SW 1271 (cell line): Measurements from ENCODE around the gene PRDM16.
"Not testable (repeated sequence)": the region's sequence is repeated elsewhere in the genome, so short reads cannot be mapped to it uniquely, and the experiment has no call there.

Source experiments
- DNase-seq, 2 experiments: peaks; one replicate each; lab custom pipeline; 2025; lab: John Stamatoyannopoulos, UW

Gene PRDM16

DNA sequence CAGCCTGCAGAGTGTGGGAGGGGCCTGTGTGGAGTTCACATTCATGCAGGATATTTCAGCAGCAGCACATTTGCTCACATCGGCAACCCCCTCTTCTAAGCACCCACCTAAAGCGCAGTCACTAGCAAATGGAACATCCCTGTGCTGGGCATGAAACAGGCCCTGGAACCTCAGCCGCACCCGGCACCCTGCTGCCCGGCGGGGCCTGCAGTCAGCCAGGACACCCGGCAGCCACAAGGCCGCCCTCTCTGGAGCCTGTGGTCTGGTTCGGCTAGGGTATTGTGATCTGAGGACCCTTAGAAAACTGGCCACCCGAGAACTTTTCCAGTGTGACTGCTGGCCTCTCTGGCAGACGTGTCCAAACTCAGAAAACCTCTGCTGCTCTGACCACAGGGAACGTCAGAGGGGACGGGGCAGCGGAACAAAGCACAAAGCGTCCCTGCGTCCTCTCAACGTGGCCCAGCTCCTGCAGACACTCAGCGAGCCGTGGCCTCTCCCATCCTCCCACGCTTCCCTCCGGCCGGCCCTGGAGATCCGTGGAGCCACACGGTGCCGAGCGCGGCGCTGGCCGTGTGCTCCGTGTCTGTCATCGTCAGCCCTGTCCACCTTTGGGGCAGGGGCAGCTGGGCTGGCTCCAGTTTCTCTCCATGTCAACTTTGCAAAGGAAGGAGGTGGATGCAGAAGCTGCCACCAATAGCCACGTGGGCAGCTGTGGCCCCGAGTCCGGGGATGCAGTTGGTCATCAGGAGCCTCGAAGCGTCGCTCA, 209.6 kb downstream of the PRDM16 start:
- no peak for DNase-seq

DNA sequence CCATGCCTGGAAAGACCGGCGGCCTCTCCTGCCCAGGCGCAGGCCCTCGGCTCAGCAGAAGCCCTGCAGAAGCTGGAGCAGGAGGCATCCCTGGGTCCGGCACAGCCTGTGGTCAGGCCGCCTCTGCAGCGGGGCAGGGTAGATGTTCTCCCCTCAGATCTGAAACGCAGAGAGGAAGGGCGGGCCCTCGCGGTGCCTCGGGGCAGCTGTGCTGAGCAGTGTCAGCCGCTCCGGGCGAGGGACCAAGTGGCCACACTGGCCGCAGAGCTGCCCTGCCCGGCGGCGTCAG, 210.1 kb downstream of the PRDM16 start:
- no peak for DNase-seq

DNA sequence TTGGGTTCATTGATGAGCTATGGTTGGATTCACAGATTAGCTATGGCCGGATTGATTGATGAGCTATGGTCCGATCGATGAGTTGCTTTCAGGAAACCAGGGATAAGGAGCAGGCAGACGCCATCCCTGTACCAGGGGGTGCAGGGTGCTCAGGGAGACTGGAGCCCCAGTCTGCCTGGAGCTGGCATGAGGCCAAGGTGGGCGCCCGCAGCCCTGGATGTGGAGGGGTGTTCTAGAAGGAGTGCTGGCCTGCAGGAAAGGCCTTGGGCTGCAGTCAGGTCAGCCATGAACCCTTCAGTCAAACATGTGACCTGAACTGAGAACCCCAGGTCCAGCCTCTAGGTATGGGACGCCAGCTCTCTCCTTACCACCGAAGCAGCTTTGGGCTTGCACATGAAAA, 212.7 kb downstream of the PRDM16 start:
- no peak for DNase-seq

DNA sequence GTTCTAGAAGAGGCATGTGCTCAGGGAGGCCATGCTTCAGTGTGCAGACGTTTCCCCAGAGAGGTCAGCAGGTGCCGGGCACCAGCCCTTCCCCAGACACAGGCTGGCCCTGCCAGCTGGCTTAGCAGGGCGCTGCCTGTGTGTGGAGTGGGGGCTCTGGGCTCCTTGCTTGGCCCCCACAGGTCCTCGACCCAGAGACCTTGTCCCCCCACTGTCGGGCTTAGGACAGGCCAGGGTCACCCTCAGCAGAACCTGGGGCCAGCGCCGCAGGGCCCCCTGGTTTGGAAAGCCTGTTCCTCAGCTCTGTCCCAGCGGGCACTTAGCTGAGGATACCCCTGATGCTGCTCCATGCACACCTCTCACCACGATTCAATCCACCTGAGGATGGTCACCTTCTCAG, 213.2 kb downstream of the PRDM16 start:
- DNase-seq = no peak

GRCh38 chr1:3282656-3283430, 213.8 kb downstream of the PRDM16 start:
- no peak for DNase-seq

- no peak for DNase-seq
Measured at GRCh38 chr1:3283849-3284248, 214.8 kb downstream of the PRDM16 start.

DNA sequence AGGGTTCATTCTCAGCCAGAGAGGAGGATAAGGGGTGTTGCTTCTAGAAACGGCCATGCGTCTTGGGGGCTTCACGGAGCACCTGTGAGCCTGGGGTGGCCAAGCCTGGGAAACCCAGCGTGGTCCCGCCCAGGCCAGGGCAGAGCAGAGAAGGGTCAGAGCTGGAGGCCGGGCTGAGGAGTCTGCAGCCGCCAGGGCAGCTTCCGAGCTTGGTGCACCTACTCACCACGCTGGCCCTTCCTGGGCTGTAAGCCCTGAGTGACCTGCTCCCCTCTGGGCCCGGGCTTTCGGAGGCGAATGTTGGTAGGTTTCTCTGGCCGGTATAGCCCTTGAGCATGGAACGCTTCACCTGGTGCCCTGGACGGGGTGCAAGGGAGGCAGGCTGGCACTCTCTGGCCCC, 215.7 kb downstream of the PRDM16 start:
- no peak for DNase-seq

DNA sequence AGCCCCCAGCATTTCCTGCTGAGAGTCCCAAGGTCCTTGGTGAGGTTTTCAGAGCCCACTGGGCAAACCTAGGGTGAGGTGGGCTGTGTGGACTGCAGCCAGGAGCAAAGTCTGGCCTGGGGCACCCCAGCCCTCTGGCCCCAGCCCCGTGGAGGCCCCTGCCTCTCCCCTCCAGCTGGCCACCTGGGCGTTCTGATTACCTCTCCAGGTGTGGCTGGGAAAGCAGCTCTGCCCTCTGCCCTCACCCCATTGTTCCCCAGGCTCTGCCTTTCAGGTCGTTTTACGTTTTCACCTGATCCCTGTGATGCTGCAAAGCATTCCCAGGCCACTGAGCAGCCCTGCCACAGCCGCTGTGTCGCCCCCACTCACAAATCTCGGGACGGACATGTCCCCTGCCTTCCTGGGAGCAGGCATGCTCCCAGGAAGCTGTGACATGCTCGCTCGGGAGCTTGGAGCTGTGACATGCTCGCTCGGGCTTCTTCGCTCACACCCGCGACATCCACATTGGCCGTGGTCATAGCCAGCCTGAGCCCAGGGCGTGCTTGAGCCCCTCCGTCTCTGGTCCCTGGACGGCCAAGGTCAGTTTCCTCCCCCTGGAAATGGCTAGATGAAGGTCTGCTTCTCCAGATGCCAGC, 216.2 kb downstream of the PRDM16 start:
- no peak for DNase-seq

GRCh38 chr1:3287095-3287494, 218.1 kb downstream of the PRDM16 start:
- DNase-seq = not testable (repeated sequence)

DNA sequence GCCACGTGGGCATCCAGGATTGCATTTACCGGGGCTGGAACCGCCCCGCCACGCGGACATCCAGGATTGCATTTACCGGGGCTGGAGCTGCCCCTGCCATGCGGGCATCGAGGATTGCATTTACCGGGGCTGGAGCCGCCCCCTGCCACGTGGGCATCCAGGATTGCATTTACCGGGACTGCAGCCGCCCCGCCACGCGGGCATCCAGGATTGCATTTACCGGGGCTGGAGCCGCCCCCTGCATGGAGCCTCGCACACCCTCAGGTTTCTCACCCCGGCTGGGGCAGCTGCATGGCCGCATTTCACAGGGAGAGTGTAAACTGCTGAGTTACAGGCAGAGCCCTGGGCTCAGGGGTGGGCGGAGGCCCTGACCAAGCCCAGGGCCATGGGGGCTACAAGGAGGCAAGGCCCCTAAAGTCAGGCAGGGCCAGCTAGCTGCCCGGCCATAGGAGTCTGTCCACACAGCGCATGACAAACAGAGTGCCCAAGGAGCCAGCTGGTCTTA, 218.7 kb downstream of the PRDM16 start:
- DNase-seq = no peak

DNA sequence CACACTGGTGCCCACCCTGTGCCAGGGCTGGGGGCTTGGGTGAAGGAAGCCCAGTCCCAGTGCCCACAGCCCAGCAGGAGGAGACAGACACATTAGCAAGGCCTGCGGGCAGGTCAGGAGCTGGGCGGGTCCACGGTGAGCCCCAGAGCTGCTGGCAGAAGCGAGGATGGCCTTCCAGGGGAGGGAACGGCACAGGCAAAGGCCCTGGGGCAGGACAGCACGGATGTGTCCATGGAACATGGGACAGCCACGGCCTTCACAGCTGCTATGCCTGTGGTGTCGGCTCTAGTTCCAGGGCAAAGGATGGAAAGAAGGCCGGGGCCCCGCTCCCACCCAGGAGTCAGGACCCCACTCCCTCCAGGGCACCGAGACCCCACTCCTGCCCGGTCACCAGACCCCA, 220.5 kb downstream of the PRDM16 start:
- DNase-seq = no peak

- no peak for DNase-seq
Measured at GRCh38 chr1:3290438-3290837, 221.4 kb downstream of the PRDM16 start.

DNA sequence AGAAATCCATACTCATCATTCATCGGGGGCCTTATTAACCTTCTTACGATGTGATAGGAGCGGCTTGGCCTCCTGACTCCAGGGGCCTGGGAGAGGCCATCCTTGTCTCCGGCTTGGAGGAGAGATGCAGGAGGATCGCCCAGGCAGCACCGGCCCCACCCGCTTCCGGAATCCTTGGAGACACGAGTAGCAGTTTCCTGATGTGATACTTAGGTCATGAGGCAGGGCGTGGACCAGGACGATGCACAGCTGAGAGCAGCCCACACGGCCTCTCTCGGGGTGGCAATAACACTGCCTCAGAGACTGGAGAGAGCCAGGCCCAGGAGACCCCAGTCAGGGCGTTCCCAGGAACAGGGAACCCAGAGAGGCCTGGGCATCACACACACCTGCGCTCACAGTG, 221.9 kb downstream of the PRDM16 start:
- no peak for DNase-seq

GRCh38 chr1:3292051-3292722, 223.2 kb downstream of the PRDM16 start:
- no peak for DNase-seq

GRCh38 chr1:3292868-3293562, 224.0 kb downstream of the PRDM16 start:
- no peak for DNase-seq

GRCh38 chr1:3293563-3294080, 224.6 kb downstream of the PRDM16 start:
- no peak for DNase-seq

DNA sequence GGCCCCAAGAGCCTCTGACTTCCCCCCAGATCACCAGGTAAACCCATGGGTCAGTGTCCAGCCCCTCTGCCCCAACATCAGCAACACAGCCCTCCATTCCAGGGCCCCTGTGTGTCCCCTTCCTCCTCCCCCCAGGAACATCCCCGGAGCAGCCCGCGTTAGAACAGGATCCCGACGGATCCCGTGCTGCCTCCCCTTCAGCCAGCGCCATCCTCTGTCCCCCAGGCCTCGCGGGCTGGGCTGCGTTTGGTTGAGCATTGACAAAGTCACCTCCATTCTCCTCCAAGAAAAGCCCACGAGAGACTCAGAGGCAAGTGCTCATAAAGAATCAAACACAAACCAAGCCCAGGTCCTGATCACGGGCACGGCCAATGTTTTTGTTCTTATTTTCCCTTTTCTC, 225.4 kb downstream of the PRDM16 start:
- no peak for DNase-seq

GRCh38 chr1:3295846-3296245, 226.8 kb downstream of the PRDM16 start:
- DNase-seq = no peak

DNA sequence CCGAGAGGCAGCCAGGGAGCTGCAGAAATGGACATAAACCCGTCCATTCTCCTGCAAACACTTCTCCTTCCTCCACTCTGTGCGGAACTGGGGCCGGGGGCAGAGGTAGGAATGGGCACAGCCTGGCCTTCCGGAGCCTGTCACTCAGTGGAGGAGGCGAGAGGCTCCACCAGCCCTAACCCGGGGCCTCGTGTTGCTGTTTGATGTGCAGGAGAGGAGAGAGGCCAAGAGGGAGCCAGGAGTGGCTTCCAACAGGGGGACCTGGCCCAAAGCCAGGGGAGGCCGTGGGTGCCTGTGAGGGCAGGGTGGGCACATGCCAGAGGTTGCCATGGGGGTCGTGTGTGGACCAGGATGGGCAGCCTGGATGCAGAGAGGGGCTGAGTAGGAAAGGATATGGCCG, 227.3 kb downstream of the PRDM16 start:
- no peak for DNase-seq

GRCh38 chr1:3296826-3297225, 227.8 kb downstream of the PRDM16 start:
- DNase-seq = no peak

DNA sequence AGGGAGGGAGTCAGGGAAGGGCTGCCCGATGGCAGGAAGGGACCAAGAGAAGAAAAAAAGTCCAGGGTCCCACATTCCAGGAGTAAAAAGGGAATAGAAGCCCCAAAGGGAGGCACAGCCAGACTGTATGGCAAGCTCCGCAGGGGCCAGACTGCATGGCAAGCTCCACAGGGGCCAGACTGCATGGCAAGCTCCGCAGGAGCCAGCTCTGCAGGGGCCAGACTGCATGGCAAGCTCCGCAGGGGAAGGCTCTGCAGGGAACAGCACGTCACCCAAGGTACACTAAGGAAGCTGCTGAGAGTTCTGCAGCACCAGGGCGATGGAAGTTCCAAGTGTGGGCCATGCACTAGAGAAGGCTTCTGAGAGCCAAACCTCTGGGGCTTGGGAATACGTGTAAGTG, 228.8 kb downstream of the PRDM16 start:
- DNase-seq = no peak

- no peak for DNase-seq
Measured at GRCh38 chr1:3298197-3298596, 229.2 kb downstream of the PRDM16 start.
